Muscle of leg (tissue), 11 donors: ENCODE data around the gene TMEM220. TPM values are rescaled to one million over a fixed set of nuclear protein-coding genes. Genes with fewer than 3 reads are reported as not detected.

Source experiments
- DNase-seq: peaks from one replicate; pipeline ENCODE4 v3.0.0; 2013
- H3K27ac ChIP-seq: one replicate; pipeline ENCODE4 v1.5.1; 2013; ENCODE audit warnings: mild to moderate bottlenecking, low read length, control low read depth
- H3K27me3 ChIP-seq: one replicate; pipeline ENCODE4 v1.6.1; 2013; ENCODE audit warnings: low read length; ENCODE audit not compliant: control insufficient read depth, insufficient read depth
- H3K36me3 ChIP-seq: one replicate; pipeline ENCODE4 v1.6.1; 2013; ENCODE audit warnings: low read length; ENCODE audit not compliant: control insufficient read depth, insufficient read depth
- H3K4me1 ChIP-seq: one replicate; pipeline ENCODE4 v1.6.1; 2013; ENCODE audit warnings: low read length; ENCODE audit not compliant: control insufficient read depth, insufficient read depth
- H3K4me3 ChIP-seq: one replicate; pipeline ENCODE4 v1.5.1; 2013; ENCODE audit warnings: low read length, control low read depth
- H3K9me3 ChIP-seq: replicated peaks from 2 replicates; pipeline ENCODE4 v1.6.1; 2013; ENCODE audit warnings: low read depth, low read length; ENCODE audit not compliant: control insufficient read depth
- WGBS: methylation state at CpG from one replicate; pipeline ENCODE4 v1.1.5; 2013; ENCODE audit warnings: missing lambda C conversion rate; ENCODE audit not compliant: insufficient coverage; 5-methylcytosine and 5-hydroxymethylcytosine counted together
- polyA plus RNA-seq, 8 donors: library from polyadenylated mRNA; unstranded; fragments of 120-200 nt; gene quantifications; one replicate each; pipeline versions ENCODE4 v1.2.1 to v1.2.3, GENCODE V29; 2013; ENCODE audit warnings: inconsistent platforms in 1 of 8, low replicate concordance in 1 of 8; ENCODE audit not compliant: insufficient read length in 8 of 8, insufficient read depth in 1 of 8
- total RNA-seq: library from RNA; stranded (reverse); fragments of 120-200 nt; gene quantifications from one replicate; pipeline ENCODE4 v1.2.4, GENCODE V29; 2013

Gene TMEM220
- total and polyA plus RNA-seq, 9 donors = 5.1 to 13.4 (median 7.5) TPM

DNA sequence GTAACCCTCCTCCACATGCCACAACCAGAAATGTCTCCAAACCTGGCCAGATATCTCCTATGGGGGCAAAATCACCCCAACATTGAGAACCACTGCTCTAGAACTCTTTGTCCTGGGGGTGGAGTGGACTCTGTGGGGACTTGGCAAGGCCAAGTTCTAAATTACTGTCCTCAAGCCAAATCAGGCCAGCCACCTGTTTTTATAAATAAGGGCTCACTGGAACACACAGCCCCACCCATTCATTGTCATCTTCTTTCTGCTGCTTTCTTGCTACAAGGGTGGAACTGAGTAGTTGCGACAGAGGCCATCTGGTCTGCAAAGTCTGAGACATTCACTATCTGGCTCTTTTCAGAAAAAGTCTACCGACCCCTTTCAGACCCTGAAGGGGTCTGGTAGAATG, 26.8 kb upstream of the TMEM220 start:
- no peaks in the 10 kb centered on the region for H3K9me3 ChIP-seq
- no peak overlapping the region for H3K27ac ChIP-seq
- no peaks in the 10 kb centered on the region for H3K27me3 ChIP-seq
- no peaks in the 10 kb centered on the region for H3K36me3 ChIP-seq
- DNase-seq = no peak
- no peak overlapping the region for H3K4me3 ChIP-seq
- H3K4me1 ChIP-seq = peaks cover 24% of the 10 kb centered on the region
- no CpG with 5 or more reads among the region's 2 CpGs for WGBS

DNA sequence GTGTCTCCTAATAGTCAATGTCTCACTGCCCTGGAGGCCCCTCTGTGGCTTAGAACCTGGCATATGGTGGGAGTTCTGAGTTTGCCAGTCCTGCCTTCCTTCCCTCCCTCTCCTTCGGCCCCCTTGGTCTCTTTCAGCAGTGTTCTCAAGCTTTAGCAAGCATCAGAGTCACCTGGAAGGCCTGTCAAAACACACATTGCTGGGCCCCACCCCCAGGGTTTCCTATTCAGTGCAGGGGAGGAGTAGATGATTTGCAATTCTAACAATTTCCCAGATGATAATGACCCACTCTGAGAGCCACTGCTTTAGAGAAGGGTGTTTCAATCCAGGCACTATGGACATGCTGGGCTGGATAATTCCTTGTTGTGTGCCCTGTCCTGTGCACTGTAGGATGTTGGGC, 26.4 kb upstream of the TMEM220 start:
- DNase-seq = no peak
- no peaks in the 10 kb centered on the region for H3K9me3 ChIP-seq
- H3K27me3 ChIP-seq = no peaks in the 10 kb centered on the region
- H3K4me3 ChIP-seq = no peak overlapping the region
- peaks cover 24% of the 10 kb centered on the region for H3K4me1 ChIP-seq
- no CpG with 5 or more reads among the region's 1 CpG for WGBS
- H3K27ac ChIP-seq = no peak overlapping the region
- no peaks in the 10 kb centered on the region for H3K36me3 ChIP-seq

DNA sequence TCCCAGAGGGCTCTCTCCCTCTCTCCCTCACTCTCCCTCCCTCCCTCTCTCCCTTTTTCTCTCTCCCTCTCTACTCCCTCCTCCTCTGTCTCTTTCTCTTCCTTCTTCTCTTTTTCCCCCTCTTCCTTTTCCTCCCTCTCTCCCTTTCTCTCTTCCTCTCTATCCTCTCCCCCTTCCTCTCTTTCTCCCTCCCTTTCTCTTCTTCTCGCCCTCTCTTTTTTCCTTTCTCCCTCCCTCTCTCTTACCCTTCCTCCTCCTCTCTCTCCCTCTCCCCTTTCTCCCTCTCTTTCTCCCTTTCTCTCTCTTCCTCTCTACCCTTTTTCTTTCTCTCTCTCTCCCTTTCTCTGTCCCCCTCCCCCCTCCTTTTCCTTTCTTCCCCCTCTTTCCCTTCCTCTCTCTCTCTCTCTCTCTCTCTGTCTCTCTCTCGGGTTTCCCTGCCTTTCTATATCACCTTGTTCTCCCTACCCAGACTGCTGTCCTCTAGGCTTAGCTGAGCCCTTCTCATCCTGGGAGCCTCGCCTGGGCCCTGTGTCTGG, 25.8 kb upstream of the TMEM220 start:
- no peak overlapping the region for H3K27ac ChIP-seq
- 61% methylated on average over 3 of the region's 3 CpGs for WGBS
- no peaks in the 10 kb centered on the region for H3K27me3 ChIP-seq
- H3K4me1 ChIP-seq = peaks cover 24% of the 10 kb centered on the region
- H3K9me3 ChIP-seq = no peaks in the 10 kb centered on the region
- DNase-seq = no peak
- no peak overlapping the region for H3K4me3 ChIP-seq
- no peaks in the 10 kb centered on the region for H3K36me3 ChIP-seq

DNA sequence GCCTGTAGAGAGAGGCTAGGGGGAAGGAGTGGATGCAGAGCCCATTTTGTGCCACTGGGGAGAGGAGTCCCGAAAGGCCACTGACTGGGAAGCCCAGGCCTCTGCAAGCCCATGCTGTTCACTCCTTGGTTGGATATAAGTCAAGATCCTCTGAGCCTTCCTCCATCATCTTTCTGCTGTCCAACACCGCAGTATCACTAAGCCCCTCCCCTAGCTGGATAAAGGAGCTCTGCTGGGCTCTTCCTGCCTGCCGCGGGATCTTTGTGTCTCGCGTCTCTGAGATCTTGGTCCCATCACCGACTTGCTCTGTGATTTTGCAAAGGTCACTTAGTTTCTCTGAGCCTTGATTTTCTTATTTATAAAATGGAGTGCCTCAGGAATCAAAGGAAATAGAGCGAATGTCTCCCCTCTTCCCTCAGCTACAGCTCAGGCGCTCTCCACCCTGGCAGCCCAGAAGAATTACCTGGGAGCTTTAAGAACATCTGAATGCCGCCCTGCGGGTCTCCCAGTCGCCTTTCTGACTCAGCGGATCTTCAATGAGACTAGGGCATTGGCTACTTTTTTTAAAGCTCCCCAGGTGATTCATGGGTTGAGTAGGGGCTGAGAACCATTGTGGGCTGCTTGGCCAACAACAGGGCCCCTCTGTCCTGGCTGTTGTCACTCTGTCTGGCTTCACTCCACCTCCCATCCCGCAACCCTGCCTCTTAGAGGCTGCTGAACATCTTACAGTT, 25.2 kb upstream of the TMEM220 start:
- Histone ChIP-seq H3K27ac (no peak overlapping the region), H3K4me3 (no peak overlapping the region), H3K36me3 (no peaks in the 10 kb centered on the region), H3K9me3 (no peaks in the 10 kb centered on the region), H3K4me1 (peaks cover 24% of the 10 kb centered on the region), H3K27me3 (no peaks in the 10 kb centered on the region)
- WGBS = 12% methylated on average over 10 of the region's 14 CpGs
- no peak for DNase-seq

DNA sequence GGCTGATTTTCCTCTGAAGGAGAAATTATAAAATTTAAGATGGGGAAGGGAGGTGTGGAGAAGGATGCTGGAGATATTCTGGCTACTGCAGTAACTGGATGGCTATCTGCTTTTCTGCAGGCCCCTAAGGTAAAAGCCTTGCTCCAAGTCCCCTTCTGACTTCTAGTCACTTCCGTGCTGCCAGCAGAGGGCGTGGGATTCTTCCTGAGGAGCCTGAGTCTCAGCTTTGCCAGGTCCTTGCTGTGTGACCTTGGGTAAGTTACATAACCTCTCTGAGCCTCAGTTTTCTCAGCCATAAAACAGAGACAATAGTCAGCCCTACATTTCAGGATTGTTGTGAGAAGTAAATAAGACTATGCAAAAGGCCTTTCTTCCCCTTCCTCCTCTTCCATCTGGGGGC, 24.3 kb upstream of the TMEM220 start:
- DNase-seq = no peak
- Histone ChIP-seq H3K4me3 (no peak overlapping the region), H3K36me3 (no peaks in the 10 kb centered on the region), H3K4me1 (peaks cover 24% of the 10 kb centered on the region), H3K27ac (no peak overlapping the region), H3K9me3 (no peaks in the 10 kb centered on the region), H3K27me3 (no peaks in the 10 kb centered on the region)
- WGBS = 17% methylated on average over 1 of the region's 2 CpGs

DNA sequence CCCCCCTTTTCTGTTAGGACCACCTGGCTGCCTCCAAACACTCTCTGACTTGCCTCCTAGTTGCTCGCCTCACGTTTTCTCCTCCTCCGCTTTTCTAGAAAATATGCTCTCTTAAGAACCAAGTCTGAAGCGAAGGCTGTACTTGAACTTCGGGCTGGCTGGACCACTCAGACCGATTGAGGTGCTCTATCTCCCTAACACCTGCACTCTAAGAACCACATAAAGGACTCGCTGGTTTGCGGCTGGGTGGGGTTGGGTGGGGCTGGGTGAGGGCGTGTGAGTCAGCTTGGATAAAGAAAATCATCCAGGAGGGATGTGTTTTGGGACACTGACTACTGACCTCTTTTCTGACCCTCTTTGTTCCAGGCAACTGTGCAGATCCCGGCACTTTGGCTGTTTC, 22.9 kb upstream of the TMEM220 start:
- WGBS = 85% methylated on average over 4 of the region's 10 CpGs
- no peak for DNase-seq
- no peak overlapping the region for H3K27ac ChIP-seq
- no peaks in the 10 kb centered on the region for H3K9me3 ChIP-seq
- H3K27me3 ChIP-seq = no peaks in the 10 kb centered on the region
- H3K4me3 ChIP-seq = no peak overlapping the region
- H3K36me3 ChIP-seq = no peaks in the 10 kb centered on the region
- peaks cover 26% of the 10 kb centered on the region for H3K4me1 ChIP-seq

DNA sequence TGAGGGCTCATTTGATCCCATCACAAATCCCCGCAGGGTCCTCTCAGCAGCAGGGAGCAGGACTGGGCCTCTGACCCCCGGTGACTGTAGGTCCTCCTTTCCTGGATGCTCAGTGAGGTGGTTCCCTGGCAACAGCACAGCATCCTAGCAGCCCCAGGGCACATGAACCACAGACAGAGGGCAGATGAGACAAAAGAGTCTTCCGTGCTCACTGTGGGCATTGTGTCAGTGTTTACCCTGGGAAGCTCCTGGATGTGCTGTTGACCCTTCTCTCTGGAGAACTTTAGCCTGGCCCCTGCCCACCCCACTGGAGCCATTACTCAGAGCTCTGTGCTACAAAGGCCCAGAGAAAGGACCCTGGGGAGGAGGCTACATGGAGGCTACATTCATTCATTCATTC, 21.7 kb upstream of the TMEM220 start:
- 67% methylated on average over 3 of the region's 3 CpGs for WGBS
- H3K4me3 ChIP-seq = no peak overlapping the region
- no peaks in the 10 kb centered on the region for H3K27me3 ChIP-seq
- no peak overlapping the region for H3K27ac ChIP-seq
- H3K9me3 ChIP-seq = no peaks in the 10 kb centered on the region
- no peaks in the 10 kb centered on the region for H3K36me3 ChIP-seq
- H3K4me1 ChIP-seq = peaks cover 14% of the 10 kb centered on the region
- DNase-seq = no peak

DNA sequence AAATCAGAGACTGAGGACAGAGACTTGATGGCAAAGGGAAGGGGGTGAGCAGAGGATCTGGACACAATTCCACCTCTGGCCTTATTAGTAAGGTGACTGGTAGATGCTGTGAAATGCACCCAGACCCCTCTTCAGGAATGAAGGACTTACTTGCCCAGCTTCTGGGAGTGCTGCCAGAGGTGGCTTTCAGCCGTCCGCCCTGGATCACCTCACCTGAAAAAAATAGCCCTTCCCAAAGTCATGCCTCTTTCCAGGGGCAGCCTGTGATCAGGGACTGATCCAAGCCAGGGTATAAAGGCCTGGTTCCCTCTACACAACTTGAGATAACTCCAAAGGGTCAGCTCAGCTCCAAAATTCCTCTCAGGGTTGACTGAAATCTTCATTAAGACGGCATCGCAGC, 20.4 kb upstream of the TMEM220 start:
- DNase-seq = no peak
- WGBS = 77% methylated on average over 3 of the region's 4 CpGs
- Histone ChIP-seq H3K9me3 (no peaks in the 10 kb centered on the region), H3K36me3 (no peaks in the 10 kb centered on the region), H3K4me1 (peaks cover 5% of the 10 kb centered on the region), H3K27me3 (no peaks in the 10 kb centered on the region), H3K27ac (no peak overlapping the region), H3K4me3 (no peak overlapping the region)

DNA sequence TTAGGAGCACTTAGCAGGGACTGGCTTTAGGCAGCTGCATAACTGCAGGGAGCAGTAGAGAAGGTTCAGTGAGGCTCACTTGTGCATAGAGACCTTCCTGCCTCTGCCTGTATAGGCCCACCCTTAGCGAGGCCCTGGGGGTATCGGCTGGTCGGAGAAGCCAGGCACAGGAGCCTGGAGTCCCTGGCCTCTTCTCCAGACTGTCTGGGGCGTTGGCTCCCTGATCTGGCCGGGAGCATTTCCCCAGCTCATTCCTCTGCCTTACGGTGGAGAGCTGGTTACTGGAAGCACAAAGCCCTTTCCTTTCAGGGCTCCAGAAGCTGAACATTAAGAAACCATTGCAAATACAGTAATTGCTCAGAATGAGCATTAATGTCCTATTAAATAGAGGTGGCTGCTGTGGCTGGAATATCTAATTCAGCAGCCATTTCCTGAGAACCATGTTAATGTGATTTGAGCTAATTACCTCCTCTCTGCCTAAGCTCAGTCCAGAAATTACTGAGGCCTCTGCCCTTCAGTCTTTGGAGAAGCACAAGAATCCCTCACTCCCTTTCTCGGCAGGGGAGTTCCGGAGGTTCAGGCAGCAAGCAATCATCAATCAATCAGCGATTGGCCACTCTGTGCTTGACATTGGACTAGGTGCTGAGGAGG, 18.8 kb upstream of the TMEM220 start:
- no peaks in the 10 kb centered on the region for H3K27me3 ChIP-seq
- H3K9me3 ChIP-seq = no peaks in the 10 kb centered on the region
- no peak for DNase-seq
- 17% methylated on average over 4 of the region's 9 CpGs for WGBS
- H3K36me3 ChIP-seq = no peaks in the 10 kb centered on the region
- H3K4me1 ChIP-seq = peaks cover 5% of the 10 kb centered on the region
- H3K4me3 ChIP-seq = no peak overlapping the region
- H3K27ac ChIP-seq = no peak overlapping the region

DNA sequence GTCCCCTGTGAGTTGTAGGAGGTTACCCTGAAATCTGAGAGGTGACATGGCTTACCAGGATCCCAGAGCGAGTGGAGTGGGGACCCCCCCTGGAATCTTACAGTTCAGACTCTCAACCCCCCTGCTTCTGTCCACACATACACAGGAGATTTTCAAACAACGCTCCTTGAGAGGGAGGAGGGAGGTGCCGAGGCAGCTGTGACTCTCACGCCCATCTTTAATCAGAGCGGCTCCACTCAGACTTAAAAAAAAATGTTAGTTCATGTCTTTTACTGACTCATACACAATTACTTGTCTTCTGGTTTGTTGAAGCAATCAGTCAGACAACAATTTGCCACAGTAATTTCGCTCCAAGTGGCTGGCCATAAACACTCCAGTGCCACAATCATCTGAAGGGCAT, 15.4 kb upstream of the TMEM220 start:
- H3K9me3 ChIP-seq = no peaks in the 10 kb centered on the region
- DNase-seq = no peak
- no peak overlapping the region for H3K4me3 ChIP-seq
- WGBS = no CpG with 5 or more reads among the region's 6 CpGs
- no peak overlapping the region for H3K27ac ChIP-seq
- peaks cover 5% of the 10 kb centered on the region for H3K4me1 ChIP-seq
- no peaks in the 10 kb centered on the region for H3K36me3 ChIP-seq
- H3K27me3 ChIP-seq = no peaks in the 10 kb centered on the region
